NCI-H345 (cell line): ENCODE data around the gene ZBTB20.

Source experiments
- DNase-seq: peaks from one replicate; lab custom pipeline; 2025; lab: John Stamatoyannopoulos, UW

The ZBTB20 gene

GRCh38 chr3:114867835-114868503 is 279.1 kb downstream of the ZBTB20 start:
- DNase-seq: no peak

- no peak for DNase-seq
Measured at GRCh38 chr3:114867359-114867758, 279.7 kb downstream of the ZBTB20 start.

GRCh38 chr3:114866430-114866829 is 280.7 kb downstream of the ZBTB20 start:
- DNase-seq: no peak

GRCh38 chr3:114864970-114865369 is 282.1 kb downstream of the ZBTB20 start:
- DNase-seq: no peak

GRCh38 chr3:114863848-114864247 is 283.2 kb downstream of the ZBTB20 start:
- DNase-seq: no peak

- no peak for DNase-seq
Measured at GRCh38 chr3:114861666-114862065, 285.4 kb downstream of the ZBTB20 start.

GRCh38 chr3:114860531-114860930 is 286.6 kb downstream of the ZBTB20 start:
- DNase-seq: no peak

- no peak for DNase-seq
Measured at GRCh38 chr3:114858329-114858728, 288.8 kb downstream of the ZBTB20 start.

- no peak for DNase-seq
Measured at GRCh38 chr3:114857299-114857701, 289.8 kb downstream of the ZBTB20 start.

GRCh38 chr3:114856835-114857234 is 290.3 kb downstream of the ZBTB20 start:
- DNase-seq: no peak

GRCh38 chr3:114855839-114856238 is 291.2 kb downstream of the ZBTB20 start:
- no peak for DNase-seq

- DNase-seq: no peak
Measured at GRCh38 chr3:114852966-114853365, 294.1 kb downstream of the ZBTB20 start.

- DNase-seq: no peak
Measured at GRCh38 chr3:114850898-114851297, 296.2 kb downstream of the ZBTB20 start.

- DNase-seq: no peak
Measured at GRCh38 chr3:114848643-114849350, 298.3 kb downstream of the ZBTB20 start.

GRCh38 chr3:114848082-114848481 is 299.0 kb downstream of the ZBTB20 start:
- no peak for DNase-seq

- DNase-seq: no peak
Measured at GRCh38 chr3:114847564-114847963, 299.5 kb downstream of the ZBTB20 start.

GRCh38 chr3:114846779-114847178 is 300.3 kb downstream of the ZBTB20 start:
- DNase-seq: no peak

- no peak for DNase-seq
Measured at GRCh38 chr3:114846252-114846651, 300.8 kb downstream of the ZBTB20 start.

- DNase-seq: no peak
Measured at GRCh38 chr3:114841515-114841914, 305.6 kb downstream of the ZBTB20 start.

GRCh38 chr3:114839476-114839875 is 307.6 kb downstream of the ZBTB20 start:
- no peak for DNase-seq

- DNase-seq: no peak
Measured at GRCh38 chr3:114838025-114838424, 309.1 kb downstream of the ZBTB20 start.

GRCh38 chr3:114834175-114834940 is 312.7 kb downstream of the ZBTB20 start:
- DNase-seq: no peak

- DNase-seq: no peak
Measured at GRCh38 chr3:114831861-114832260, 315.2 kb downstream of the ZBTB20 start.
